Activated CD4-positive, alpha-beta T cell treated with anti-CD3 and anti-CD28 coated beads, Interleukin-2, Interleukin-6, amounts not matched to agents 100 ng/mL and 50 ng/mL, durations not matched to agents 16 hours and 8 hours (primary cell): Measurements from ENCODE around the gene ORM1.
A peak's percentile ranks its signal among the peaks of the same experiment; 100 is the strongest.

Source experiments
- DNase-seq: peaks from one replicate; pipeline ENCODE4 v3.0.0-alpha.2; 2020

The ORM1 gene

GRCh38 chr9:114344692-114345091 lies 21.8 kb downstream of the ORM1 start:
- no peak for DNase-seq

GRCh38 chr9:114345493-114346065 lies 22.7 kb downstream of the ORM1 start:
- no peak for DNase-seq

DNA sequence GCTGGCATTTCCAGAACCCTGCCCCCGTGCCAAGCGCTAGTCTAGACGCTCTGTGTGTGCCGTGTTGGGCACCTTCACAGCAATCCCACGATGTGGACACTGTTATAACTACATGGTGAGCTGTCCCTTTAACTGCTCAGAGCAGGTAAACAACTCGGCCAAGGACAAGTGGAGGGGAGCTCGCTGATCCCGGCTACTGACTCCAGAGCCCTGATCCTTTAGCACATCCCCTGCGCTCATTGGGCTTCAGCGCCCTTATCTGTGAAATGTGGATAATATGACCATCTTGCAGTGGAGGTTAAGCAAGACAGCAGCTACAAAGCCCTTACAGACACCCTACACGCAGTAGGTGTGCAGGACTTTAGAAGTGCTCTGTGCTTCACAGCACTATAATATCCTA lies 23.2 kb downstream of the ORM1 start:
- no peak for DNase-seq

DNA sequence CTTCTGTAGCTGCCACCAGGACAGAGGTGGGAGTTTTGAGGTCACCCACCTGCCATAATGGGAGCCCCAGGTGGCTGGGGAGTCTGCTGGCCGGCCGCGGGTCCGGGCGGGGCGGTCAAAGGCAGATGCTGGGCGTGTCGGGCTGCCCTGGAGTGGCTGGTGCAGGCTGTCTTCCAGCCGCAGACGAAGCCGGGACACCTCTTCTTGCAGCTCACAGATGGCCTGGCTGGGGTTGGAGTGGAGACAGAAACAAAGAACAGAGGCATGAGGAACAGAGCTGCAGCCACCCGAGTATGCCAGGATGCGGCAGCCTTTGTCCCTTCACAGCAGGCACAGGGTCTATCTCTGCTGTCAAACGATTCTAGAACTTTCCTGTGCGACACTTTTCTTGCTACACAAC lies 24.8 kb downstream of the ORM1 start:
- DNase-seq = no peak

DNA sequence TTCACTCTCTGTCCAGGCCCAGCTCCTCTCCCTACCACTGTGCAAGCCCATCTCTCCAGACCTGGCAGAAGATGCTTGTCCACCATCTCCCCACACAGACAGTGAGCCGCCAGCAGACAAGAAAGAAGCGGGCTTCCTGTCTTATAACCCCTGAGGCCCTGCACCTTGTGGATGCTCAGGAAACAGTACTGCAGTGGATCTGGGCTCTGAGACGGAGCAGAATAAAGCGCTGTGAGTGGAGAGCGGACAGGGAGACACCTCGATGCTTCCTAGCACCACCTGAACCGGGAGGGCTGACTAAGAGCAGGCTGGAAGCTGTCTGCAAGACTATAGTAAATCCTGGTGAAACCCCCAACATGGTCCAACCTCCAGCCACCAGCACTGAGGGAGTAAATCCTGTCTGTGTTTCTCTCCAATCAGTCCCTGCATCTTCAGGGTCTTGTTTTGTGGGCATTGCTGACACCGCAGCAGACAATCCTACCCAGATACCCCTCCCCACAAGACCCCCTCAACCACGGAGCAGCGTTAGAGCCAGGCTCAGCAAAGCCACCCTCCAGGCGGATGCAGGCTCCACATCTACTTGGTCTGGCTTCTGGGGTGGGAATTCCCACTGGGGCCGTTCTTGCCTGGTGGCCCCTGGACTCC lies 25.5 kb downstream of the ORM1 start:
- no peak for DNase-seq

DNA sequence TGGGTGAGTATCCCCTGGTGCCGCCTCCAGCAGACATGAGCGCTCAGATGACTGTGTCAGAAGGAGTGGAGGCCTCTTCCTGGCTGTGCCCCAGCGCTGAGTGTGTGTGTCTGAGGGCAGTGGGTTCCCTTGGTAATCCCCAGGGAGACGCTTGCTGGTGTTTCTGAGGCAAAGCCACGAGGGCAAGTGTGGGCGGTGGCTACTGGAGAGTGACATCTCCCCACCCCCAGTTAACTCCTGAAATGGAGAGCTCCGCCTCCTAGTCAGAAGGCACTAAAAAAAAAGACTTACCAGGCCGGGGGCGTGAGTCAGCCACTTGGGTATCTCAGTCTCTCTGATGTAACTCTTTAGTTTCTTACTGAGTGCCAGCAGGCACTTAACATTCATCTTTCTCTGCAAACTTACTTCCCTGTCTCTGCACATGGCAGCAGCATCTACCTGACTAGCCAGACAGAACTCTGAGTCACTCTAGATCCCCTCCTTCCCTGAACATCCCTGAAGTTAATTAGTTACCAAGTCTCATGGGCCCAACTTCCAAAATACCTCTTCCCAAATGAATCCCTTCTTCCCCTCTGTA lies 26.1 kb downstream of the ORM1 start:
- DNase-seq = peak; percentile 92

- DNase-seq = no peak
These were observed 27.0 kb downstream of the ORM1 start for GRCh38 chr9:114349713-114350480.

GRCh38 chr9:114350636-114351401 lies 27.9 kb downstream of the ORM1 start:
- no peak for DNase-seq

GRCh38 chr9:114351932-114352331 lies 29.0 kb downstream of the ORM1 start:
- DNase-seq = no peak

DNA sequence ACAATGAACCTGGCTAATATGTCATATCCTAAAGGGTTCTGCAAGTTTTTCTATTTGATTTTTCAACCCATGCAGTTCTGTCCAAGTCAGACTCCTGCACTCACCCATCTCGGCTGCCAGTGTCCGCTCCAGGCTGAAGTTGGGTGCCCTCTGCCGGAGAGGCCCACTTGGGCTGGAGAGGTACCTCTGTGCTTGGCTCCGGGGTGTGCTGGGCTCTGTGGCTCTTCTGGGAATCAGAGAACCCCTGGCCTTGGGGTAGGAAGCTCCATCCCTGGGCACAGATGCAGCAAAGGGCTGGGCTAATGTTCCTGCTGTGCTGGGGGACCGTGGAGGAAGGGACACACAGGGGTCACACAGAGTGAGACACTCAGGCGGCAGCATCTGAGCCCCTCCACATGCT lies 32.9 kb downstream of the ORM1 start:
- DNase-seq = no peak

GRCh38 chr9:114356792-114357191 lies 33.9 kb downstream of the ORM1 start:
- DNase-seq = no peak

GRCh38 chr9:114357360-114357759 lies 34.5 kb downstream of the ORM1 start:
- no peak for DNase-seq

GRCh38 chr9:114357911-114358328 lies 35.0 kb downstream of the ORM1 start:
- DNase-seq = no peak

GRCh38 chr9:114359801-114360200 lies 36.9 kb downstream of the ORM1 start:
- DNase-seq = no peak

GRCh38 chr9:114361542-114361941 lies 38.6 kb downstream of the ORM1 start:
- DNase-seq = no peak

DNA sequence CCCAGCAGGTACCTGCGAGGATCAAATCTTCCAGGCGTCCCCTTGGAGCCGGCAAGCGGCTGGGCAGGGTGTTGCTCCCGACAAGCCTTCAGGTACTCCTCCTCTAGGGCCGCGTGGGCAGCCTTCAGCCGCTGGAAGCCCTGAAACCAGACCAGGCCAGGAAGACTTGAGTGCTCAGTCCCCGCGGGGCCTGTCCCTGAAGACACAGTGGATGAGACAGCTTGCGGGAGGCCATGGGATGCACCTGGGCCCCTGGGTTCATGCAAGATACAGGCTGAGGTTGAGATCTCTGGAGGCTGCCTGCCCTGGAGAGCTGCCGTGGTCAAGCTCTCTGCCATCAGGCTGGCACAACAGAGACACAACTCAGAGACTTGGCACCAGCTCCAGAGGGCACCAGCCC lies 39.5 kb downstream of the ORM1 start:
- DNase-seq = no peak

- DNase-seq = peak; percentile 35
These were observed 40.5 kb downstream of the ORM1 start for GRCh38 chr9:114363424-114363823.

GRCh38 chr9:114364134-114365041 lies 41.5 kb downstream of the ORM1 start:
- peak; percentile 50 for DNase-seq

DNA sequence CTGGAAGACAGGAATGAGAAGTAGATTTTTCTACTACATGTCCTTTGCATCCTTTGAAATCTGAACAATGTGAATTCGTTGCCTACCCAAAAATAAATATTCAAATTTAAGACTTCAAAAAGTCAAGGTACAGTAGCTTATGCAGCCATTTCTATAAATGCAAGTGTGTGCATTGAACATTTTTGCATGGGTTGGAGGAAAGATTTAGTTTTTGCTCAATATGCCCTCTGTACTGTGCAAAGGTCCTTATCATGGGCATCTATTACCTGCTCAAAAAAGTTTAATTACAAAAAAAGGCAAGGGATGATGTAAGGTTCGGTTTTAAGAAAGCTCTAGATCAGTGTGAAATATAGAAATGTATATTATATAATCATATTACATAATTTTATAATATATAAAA lies 42.3 kb downstream of the ORM1 start:
- DNase-seq = no peak

DNA sequence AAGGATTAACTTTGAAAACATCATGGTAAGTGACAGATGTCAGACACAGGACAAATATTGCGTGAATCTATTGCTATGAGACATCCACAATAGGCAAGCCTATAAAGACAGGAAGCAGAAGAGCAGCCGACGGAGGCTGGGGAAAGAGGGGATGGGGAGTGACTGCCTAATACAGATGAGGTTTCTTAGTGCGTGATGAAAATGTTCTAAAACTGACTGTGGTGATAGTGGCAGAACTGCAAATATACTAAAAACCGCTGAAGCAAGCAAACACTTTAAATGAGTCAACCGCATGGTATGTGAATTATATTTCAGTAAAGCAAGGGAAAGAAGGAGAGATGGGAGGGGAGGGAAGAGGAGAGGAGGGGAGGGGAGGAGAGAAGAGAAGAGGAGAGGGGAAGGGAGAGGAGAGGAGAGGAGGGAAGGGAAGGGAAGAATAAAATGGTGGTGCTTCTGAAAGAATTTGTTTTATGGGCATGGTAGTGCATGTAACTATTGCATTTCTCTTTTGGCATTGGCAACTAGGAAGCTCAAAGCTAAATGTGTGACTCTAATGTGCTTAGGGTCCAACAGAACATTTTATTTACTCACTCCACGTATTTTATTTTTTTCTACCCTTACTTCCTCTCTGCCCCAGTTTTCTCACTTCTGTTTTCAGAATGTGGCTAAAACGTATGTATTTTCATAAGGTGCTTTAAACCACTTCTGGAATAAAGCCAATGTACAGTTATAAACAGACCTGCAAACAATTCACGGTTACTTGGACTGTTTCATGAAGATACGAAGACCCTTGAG lies 43.6 kb downstream of the ORM1 start:
- peak; percentile 72 for DNase-seq

- peak; percentile 8 for DNase-seq
These were observed 44.5 kb downstream of the ORM1 start for GRCh38 chr9:114367366-114367765.
